ENCODE data around the gene AXIN1.

- TF ChIP-seq POLR2A (IDR thresholded peaks at IDR 0.05; ENCODE audit: low read depth, low read length) = no peak
- TF ChIP-seq POLR2AphosphoS5 (IDR thresholded peaks at IDR 0.05; ENCODE audit: insufficient read depth, low read depth, low read length) = no peak
- TF ChIP-seq, protein P1, sequence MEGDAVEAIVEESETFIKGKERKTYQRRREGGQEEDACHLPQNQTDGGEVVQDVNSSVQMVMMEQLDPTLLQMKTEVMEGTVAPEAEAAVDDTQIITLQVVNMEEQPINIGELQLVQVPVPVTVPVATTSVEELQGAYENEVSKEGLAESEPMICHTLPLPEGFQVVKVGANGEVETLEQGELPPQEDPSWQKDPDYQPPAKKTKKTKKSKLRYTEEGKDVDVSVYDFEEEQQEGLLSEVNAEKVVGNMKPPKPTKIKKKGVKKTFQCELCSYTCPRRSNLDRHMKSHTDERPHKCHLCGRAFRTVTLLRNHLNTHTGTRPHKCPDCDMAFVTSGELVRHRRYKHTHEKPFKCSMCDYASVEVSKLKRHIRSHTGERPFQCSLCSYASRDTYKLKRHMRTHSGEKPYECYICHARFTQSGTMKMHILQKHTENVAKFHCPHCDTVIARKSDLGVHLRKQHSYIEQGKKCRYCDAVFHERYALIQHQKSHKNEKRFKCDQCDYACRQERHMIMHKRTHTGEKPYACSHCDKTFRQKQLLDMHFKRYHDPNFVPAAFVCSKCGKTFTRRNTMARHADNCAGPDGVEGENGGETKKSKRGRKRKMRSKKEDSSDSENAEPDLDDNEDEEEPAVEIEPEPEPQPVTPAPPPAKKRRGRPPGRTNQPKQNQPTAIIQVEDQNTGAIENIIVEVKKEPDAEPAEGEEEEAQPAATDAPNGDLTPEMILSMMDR (IDR thresholded peaks at IDR 0.05; ENCODE audit: extremely low read depth in 1 of 2, insufficient read depth in 1 of 2, low read depth in 1 of 2, low read length in 2 of 2) = no peak
These were observed 70.0 kb downstream of the AXIN1 start for GRCh38 chr16:282491-282890.

Data from endothelial cell of umbilical vein (primary cell).